K562 (cell line): ENCODE measurements around the gene UBA52. TPM values are rescaled to one million over a fixed set of nuclear protein-coding genes. Genes with fewer than 3 reads are reported as not detected.

ENCODE experiments used
- ATF1 ChIP-seq, 2 experiments: fragments of 450-650 bp in 1 of 2; IDR thresholded peaks; 2 replicates each; pipeline ENCODE4 v1.6.1; 2016; ENCODE audit warnings: missing compliant biosample characterization in 1 of 2, missing genetic modification characterization in 1 of 2
- CC2D1A ChIP-seq: fragments of 450-650 bp; IDR thresholded peaks from 2 replicates; pipeline ENCODE4 v1.6.1; 2017; ENCODE audit warnings: mild to moderate bottlenecking
- GTF2A2 ChIP-seq: IDR thresholded peaks from 2 replicates; pipeline ENCODE4 v1.6.1; 2016; ENCODE audit warnings: mild to moderate bottlenecking, missing genetic modification characterization, missing compliant biosample characterization
- LCOR ChIP-seq: sonication (generic); formaldehyde crosslinking; IDR thresholded peaks from 2 replicates; pipeline ENCODE4 v1.8.0; 2022; ENCODE audit warnings: mild to moderate bottlenecking, missing genetic modification reagents
- PURB ChIP-seq: sonication (generic); formaldehyde crosslinking; IDR thresholded peaks from 2 replicates; pipeline ENCODE4 v1.9.0; 2021; ENCODE audit warnings: low read depth, mild to moderate bottlenecking, missing genetic modification reagents
- PYGO2 ChIP-seq: fragments of 450-650 bp; IDR thresholded peaks from 2 replicates; pipeline ENCODE4 v1.6.1; 2016; ENCODE audit warnings: mild to moderate bottlenecking, missing genetic modification characterization, moderate library complexity, missing compliant biosample characterization
- SAFB ChIP-seq: fragments of 200-400 bp; formaldehyde crosslinking; IDR thresholded peaks from 2 replicates; pipeline ENCODE4 v1.6.1; 2017; ENCODE audit warnings: low read depth, low read length, borderline replicate concordance
- SMAD4 ChIP-seq: fragments of 250-450 bp; sonication (Bioruptor Pico); conservative IDR thresholded peaks from 2 replicates; pipeline ENCODE4 v1.8.0; 2021; ENCODE audit warnings: inconsistent platforms, mild to moderate bottlenecking, moderate library complexity
- SNIP1 ChIP-seq: fragments of 450-650 bp; IDR thresholded peaks from 2 replicates; pipeline ENCODE4 v1.7.1; 2017; ENCODE audit warnings: low read depth, mild to moderate bottlenecking
- SRSF1 ChIP-seq: fragments of 200-400 bp; formaldehyde crosslinking; IDR thresholded peaks from 2 replicates; pipeline ENCODE4 v1.6.1; 2017; ENCODE audit warnings: mild to moderate bottlenecking, low read depth, low read length, moderate library complexity
- SRSF3 ChIP-seq: fragments of 200-400 bp; formaldehyde crosslinking; IDR thresholded peaks from 2 replicates; pipeline ENCODE4 v1.6.1; 2016; ENCODE audit warnings: mild to moderate bottlenecking, low read length, moderate library complexity; ENCODE audit not compliant: insufficient read depth
- TAF1 ChIP-seq: IDR thresholded peaks from 2 replicates; pipeline ENCODE4 v1.6.1; 2011; ENCODE audit warnings: mild to moderate bottlenecking, low read length, moderate library complexity; ENCODE audit not compliant: insufficient read depth, control insufficient read depth, severe bottlenecking; ENCODE audit errors: extremely low read depth
- ZFP36 ChIP-seq: fragments of 150-350 bp; IDR thresholded peaks from 2 replicates; pipeline ENCODE4 v1.6.1; 2018; ENCODE audit warnings: low read length, low read depth; ENCODE audit not compliant: partially characterized antibody
- ZSCAN32 ChIP-seq: fragments of 450-650 bp; formaldehyde crosslinking; IDR thresholded peaks from 2 replicates; pipeline ENCODE4 v1.4.0; 2020; ENCODE audit warnings: mild to moderate bottlenecking, moderate library complexity
- polyA plus RNA-seq, 8 experiments: library from polyadenylated mRNA; depleted of rRNA in 4 of 8; stranded (reverse) in 5 of 8; unstranded in 3 of 8; fragments of >200 nt; fragmentation: Nextera tagmentation in 2 of 8; fragmentation: Illumina TruSeq in 1 of 8; extraction: Ambion mirVana in 2 of 8; extraction: Trizol in 1 of 8; gene quantifications; 2 replicates each; pipeline versions ENCODE4 v1.2.1 to v1.2.3, GENCODE V29; 2011 to 2014; ENCODE audit warnings: inconsistent platforms in 1 of 8, missing spikeins in 1 of 8
- total RNA-seq, 7 experiments: library from RNA; depleted of rRNA in 6 of 7; stranded (reverse); fragments of >200 nt in 6 of 7; fragmentation: Illumina TruSeq in 2 of 7; extraction: Trizol in 2 of 7; gene quantifications; 2 replicates each; pipeline versions ENCODE4 v1.2.1 to v1.2.3, GENCODE V29; 2011 to 2021; ENCODE audit warnings: low replicate concordance in 1 of 7
- TF ChIP-seq, protein P1 (sequence below), 3 experiments: fragments of 200-800 bp in 1 of 3; fragments of 250-450 bp in 1 of 3; fragments of 450-650 bp in 1 of 3; sonication (Bioruptor Pico) in 1 of 3; sonication (Bioruptor generic) in 1 of 3; formaldehyde crosslinking in 1 of 3; IDR thresholded peaks; 2 replicates each; pipeline versions ENCODE4 v1.6.1 to v1.8.0; 2016 to 2022; ENCODE audit warnings: mild to moderate bottlenecking in 2 of 3, missing genetic modification characterization in 2 of 3, missing compliant biosample characterization in 1 of 3, moderate library complexity in 1 of 3
- TF ChIP-seq, protein P2 (sequence below): fragments of 450-650 bp; conservative IDR thresholded peaks from 2 replicates; pipeline ENCODE4 v1.6.1; 2016; ENCODE audit warnings: missing genetic modification characterization, low read depth, mild to moderate bottlenecking, missing compliant biosample characterization, moderate library complexity
- TF ChIP-seq, protein P3 (sequence below): fragments of 250-450 bp; sonication (Bioruptor Pico); IDR thresholded peaks from 2 replicates; pipeline ENCODE4 v1.4.0; 2020; ENCODE audit warnings: mild to moderate bottlenecking
- TF ChIP-seq, protein P4 (sequence below): fragments of 200-800 bp; sonication (Bioruptor generic); IDR thresholded peaks from 2 replicates; pipeline ENCODE4 v1.6.1; 2017; ENCODE audit warnings: missing genetic modification characterization, missing compliant biosample characterization

Gene UBA52
- total and polyA plus RNA-seq, 9 of the 15 experiments (the other 6 are each of a cell fraction or from before 2014, with no cell fraction given) = 1,110 to 2,751 (median 1,733) TPM

DNA sequence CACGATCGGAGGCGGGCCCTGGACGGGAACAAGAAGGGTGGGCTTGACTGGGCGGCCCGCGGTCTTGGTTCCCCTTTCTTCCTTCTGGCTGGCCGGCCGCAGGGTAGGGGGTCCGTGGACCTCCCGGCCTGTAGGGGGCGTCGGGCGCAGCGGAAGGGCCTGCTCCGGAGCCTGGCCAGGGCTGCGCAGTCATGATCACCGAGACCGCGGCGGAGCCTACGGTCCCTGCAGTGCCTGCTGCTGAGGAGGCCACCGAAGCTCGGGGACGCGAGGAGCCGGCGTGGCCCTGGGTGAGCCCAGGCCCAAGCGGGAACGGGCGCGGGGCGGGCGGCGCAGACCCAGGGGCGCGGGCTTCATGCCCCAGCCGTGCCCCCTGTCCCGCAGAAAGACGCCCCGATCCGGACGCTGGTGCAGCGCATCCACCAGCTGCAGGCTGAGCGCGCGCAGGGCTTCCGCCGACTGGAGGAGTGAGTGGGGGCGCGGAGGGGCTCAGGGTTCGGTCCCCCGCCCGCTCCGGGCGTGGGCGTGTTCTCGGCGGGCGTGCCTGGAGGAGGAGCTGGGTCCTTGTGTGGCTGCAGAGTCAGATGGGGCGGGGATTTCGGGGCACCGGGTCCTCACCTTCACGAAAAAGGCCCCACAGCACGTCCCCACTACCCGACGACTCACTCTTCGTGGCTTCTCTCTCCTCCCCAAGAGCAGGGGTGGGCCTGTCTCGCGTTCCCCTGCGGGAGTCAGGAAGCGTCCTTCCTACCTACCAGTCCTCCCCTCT is 17.1 kb downstream of the UBA52 start, which contains the start of gene REX1BD (continued):
- TF ChIP-seq, protein P1, sequence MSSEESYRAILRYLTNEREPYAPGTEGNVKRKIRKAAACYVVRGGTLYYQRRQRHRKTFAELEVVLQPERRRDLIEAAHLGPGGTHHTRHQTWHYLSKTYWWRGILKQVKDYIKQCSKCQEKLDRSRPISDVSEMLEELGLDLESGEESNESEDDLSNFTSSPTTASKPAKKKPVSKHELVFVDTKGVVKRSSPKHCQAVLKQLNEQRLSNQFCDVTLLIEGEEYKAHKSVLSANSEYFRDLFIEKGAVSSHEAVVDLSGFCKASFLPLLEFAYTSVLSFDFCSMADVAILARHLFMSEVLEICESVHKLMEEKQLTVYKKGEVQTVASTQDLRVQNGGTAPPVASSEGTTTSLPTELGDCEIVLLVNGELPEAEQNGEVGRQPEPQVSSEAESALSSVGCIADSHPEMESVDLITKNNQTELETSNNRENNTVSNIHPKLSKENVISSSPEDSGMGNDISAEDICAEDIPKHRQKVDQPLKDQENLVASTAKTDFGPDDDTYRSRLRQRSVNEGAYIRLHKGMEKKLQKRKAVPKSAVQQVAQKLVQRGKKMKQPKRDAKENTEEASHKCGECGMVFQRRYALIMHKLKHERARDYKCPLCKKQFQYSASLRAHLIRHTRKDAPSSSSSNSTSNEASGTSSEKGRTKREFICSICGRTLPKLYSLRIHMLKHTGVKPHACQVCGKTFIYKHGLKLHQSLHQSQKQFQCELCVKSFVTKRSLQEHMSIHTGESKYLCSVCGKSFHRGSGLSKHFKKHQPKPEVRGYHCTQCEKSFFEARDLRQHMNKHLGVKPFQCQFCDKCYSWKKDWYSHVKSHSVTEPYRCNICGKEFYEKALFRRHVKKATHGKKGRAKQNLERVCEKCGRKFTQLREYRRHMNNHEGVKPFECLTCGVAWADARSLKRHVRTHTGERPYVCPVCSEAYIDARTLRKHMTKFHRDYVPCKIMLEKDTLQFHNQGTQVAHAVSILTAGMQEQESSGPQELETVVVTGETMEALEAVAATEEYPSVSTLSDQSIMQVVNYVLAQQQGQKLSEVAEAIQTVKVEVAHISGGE (CRISPR knock-in tag; IDR thresholded peaks at IDR 0.05) = peak in 1 of 3 experiments; percentile 81; a peak in 2 of 6 replicates
- TF ChIP-seq TAF1 = peak; percentile 70
- TF ChIP-seq ZSCAN32 = peak; percentile 48; the same call in 1 of the 2 replicates
- TF ChIP-seq SMAD4 (CRISPR knock-in tag) = peak; percentile 76
- TF ChIP-seq GTF2A2 (tag) = no peak
- peak; percentile 64; the same call in 1 of the 2 replicates for TF ChIP-seq LCOR (CRISPR knock-in tag)
- peak; percentile 46 for TF ChIP-seq ZFP36
- TF ChIP-seq PYGO2 = no peak
- peak; percentile 73; the same call in 1 of the 2 replicates for TF ChIP-seq SRSF1
- TF ChIP-seq, protein P2, sequence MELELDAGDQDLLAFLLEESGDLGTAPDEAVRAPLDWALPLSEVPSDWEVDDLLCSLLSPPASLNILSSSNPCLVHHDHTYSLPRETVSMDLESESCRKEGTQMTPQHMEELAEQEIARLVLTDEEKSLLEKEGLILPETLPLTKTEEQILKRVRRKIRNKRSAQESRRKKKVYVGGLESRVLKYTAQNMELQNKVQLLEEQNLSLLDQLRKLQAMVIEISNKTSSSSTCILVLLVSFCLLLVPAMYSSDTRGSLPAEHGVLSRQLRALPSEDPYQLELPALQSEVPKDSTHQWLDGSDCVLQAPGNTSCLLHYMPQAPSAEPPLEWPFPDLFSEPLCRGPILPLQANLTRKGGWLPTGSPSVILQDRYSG (tag) = 0 out of 2 replicates have a peak, but pooled peaks have one; percentile 21
- no peak for TF ChIP-seq ATF1 (CRISPR knock-in tag; IDR thresholded peaks at IDR 0.05)
- TF ChIP-seq ATF1 (tag; IDR thresholded peaks at IDR 0.05) = peak; percentile 71
- TF ChIP-seq, protein P3, sequence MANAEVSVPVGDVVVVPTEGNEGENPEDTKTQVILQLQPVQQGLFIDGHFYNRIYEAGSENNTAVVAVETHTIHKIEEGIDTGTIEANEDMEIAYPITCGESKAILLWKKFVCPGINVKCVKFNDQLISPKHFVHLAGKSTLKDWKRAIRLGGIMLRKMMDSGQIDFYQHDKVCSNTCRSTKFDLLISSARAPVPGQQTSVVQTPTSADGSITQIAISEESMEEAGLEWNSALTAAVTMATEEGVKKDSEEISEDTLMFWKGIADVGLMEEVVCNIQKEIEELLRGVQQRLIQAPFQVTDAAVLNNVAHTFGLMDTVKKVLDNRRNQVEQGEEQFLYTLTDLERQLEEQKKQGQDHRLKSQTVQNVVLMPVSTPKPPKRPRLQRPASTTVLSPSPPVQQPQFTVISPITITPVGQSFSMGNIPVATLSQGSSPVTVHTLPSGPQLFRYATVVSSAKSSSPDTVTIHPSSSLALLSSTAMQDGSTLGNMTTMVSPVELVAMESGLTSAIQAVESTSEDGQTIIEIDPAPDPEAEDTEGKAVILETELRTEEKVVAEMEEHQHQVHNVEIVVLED = peak; percentile 61; the same call in 1 of the 2 replicates
- peak; percentile 92 for TF ChIP-seq CC2D1A
- TF ChIP-seq SRSF3 = no peak
- TF ChIP-seq SNIP1 = peak; percentile 86
- 0 out of 2 replicates have a peak, but pooled peaks have one; percentile 59 for TF ChIP-seq SAFB
- no peak for TF ChIP-seq PURB (CRISPR knock-in tag)
- TF ChIP-seq, protein P4, sequence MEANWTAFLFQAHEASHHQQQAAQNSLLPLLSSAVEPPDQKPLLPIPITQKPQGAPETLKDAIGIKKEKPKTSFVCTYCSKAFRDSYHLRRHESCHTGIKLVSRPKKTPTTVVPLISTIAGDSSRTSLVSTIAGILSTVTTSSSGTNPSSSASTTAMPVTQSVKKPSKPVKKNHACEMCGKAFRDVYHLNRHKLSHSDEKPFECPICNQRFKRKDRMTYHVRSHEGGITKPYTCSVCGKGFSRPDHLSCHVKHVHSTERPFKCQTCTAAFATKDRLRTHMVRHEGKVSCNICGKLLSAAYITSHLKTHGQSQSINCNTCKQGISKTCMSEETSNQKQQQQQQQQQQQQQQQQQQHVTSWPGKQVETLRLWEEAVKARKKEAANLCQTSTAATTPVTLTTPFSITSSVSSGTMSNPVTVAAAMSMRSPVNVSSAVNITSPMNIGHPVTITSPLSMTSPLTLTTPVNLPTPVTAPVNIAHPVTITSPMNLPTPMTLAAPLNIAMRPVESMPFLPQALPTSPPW (CRISPR knock-in tag) = peak; percentile 89
